GM06990 (cell line): ENCODE data around the gene RIMBP2.

Source experiments
- DNase-seq: peaks from one replicate; pipeline ENCODE4 v3.0.0-alpha.2; 2011; ENCODE audit not compliant: insufficient read length; ENCODE audit errors: extremely low read depth
- H3K27me3 ChIP-seq: replicated peaks from 2 replicates; pipeline ENCODE4 v1.6.0; 2011; ENCODE audit warnings: low read length; ENCODE audit not compliant: control insufficient read depth, insufficient read depth
- H3K36me3 ChIP-seq: 2 replicates; pipeline ENCODE4 v1.5.1; 2011; ENCODE audit warnings: low read length; ENCODE audit not compliant: control insufficient read depth, insufficient read depth
- H3K4me3 ChIP-seq: replicated peaks from 2 replicates; pipeline ENCODE4 v1.5.1; 2011; ENCODE audit warnings: low read depth, mild to moderate bottlenecking, control low read depth, low read length
- CTCF ChIP-seq: IDR thresholded peaks from 2 replicates; pipeline ENCODE4 v1.5.1; 2011; ENCODE audit warnings: low read length, control low read depth, mild to moderate bottlenecking, inconsistent platforms; ENCODE audit not compliant: insufficient read depth, poor library complexity, severe bottlenecking

Gene RIMBP2

GRCh38 chr12:130385193-130385592, 330.9 kb downstream of the RIMBP2 start:
- TF ChIP-seq CTCF = no peak
- Histone ChIP-seq H3K36me3 (no peaks in the 10 kb centered on the region), H3K27me3 (no peaks in the 10 kb centered on the region), H3K4me3 (no peak overlapping the region)
- no peak for DNase-seq

- DNase-seq = no peak
- no peak for TF ChIP-seq CTCF
- H3K27me3 ChIP-seq = no peaks in the 10 kb centered on the region
- no peaks in the 10 kb centered on the region for H3K36me3 ChIP-seq
- H3K4me3 ChIP-seq = no peak overlapping the region
Measured at GRCh38 chr12:130384234-130384633, 331.9 kb downstream of the RIMBP2 start.

GRCh38 chr12:130382818-130383217, 333.3 kb downstream of the RIMBP2 start:
- H3K36me3 ChIP-seq = no peaks in the 10 kb centered on the region
- no peak for TF ChIP-seq CTCF
- H3K4me3 ChIP-seq = no peak overlapping the region
- H3K27me3 ChIP-seq = no peaks in the 10 kb centered on the region
- no peak for DNase-seq

GRCh38 chr12:130375296-130376287, 340.5 kb downstream of the RIMBP2 start:
- TF ChIP-seq CTCF = no peak
- Histone ChIP-seq H3K4me3 (no peak overlapping the region), H3K27me3 (no peaks in the 10 kb centered on the region), H3K36me3 (no peaks in the 10 kb centered on the region)
- DNase-seq = no peak

- no peak for TF ChIP-seq CTCF
- no peak for DNase-seq
- H3K4me3 ChIP-seq = no peak overlapping the region
- H3K27me3 ChIP-seq = no peaks in the 10 kb centered on the region
- H3K36me3 ChIP-seq = no peaks in the 10 kb centered on the region
Measured at GRCh38 chr12:130374083-130374482, 342.0 kb downstream of the RIMBP2 start.

- no peak overlapping the region for H3K4me3 ChIP-seq
- H3K36me3 ChIP-seq = no peaks in the 10 kb centered on the region
- DNase-seq = no peak
- no peaks in the 10 kb centered on the region for H3K27me3 ChIP-seq
- TF ChIP-seq CTCF = no peak
Measured at GRCh38 chr12:130372936-130373335, 343.2 kb downstream of the RIMBP2 start.
